Activated CD4-positive, alpha-beta memory T cell treated with anti-CD3 and anti-CD28 coated beads, Interleukin-2, amount 10 ng/mL, durations not matched to agents 7 days and 5 days (primary cell): ENCODE measurements around the gene APOBR. TPM values are rescaled to one million over a fixed set of nuclear protein-coding genes. Genes with fewer than 3 reads are reported as not detected.
"Not testable (repeated sequence)": the region's sequence is repeated elsewhere in the genome, so short reads cannot be mapped to it uniquely, and the experiment has no call there.

Source experiments
- CTCF ChIA-PET: fragments of 350-600 bp; sonication (Branson Sonifier 250); formaldehyde crosslinking; loops from one replicate; lab custom pipeline; 2021; ENCODE audit warnings: antibody characterized with exemption, inconsistent platforms; lab: Charles Lee
- POLR2A ChIA-PET: fragments of 350-600 bp; sonication (Branson Sonifier 250); formaldehyde crosslinking; loops from one replicate; lab custom pipeline; 2021; ENCODE audit warnings: antibody characterized with exemption; lab: Charles Lee
- DNase-seq: peaks from one replicate; pipeline ENCODE4 v3.0.0-alpha.2; 2020
- H3K27ac Mint-ChIP-seq: one replicate; pipeline ENCODE4 v1.8.0; 2021; ENCODE audit warnings: mild to moderate bottlenecking, mixed read lengths
- H3K27me3 Mint-ChIP-seq: one replicate; pipeline ENCODE4 v1.8.0; 2021; ENCODE audit warnings: mixed read lengths
- H3K36me3 Mint-ChIP-seq: one replicate; pipeline ENCODE4 v1.8.0; 2021; ENCODE audit warnings: low read depth, mixed read lengths
- H3K4me1 Mint-ChIP-seq: one replicate; pipeline ENCODE4 v1.8.0; 2021; ENCODE audit warnings: mixed read lengths
- H3K4me3 Mint-ChIP-seq: one replicate; pipeline ENCODE4 v1.8.0; 2021; ENCODE audit warnings: mild to moderate bottlenecking, mixed read lengths
- H3K9me3 Mint-ChIP-seq: one replicate; pipeline ENCODE4 v1.8.0; 2021; ENCODE audit warnings: mixed read lengths
- total RNA-seq, 2 experiments: library from RNA; stranded (reverse); gene quantifications; one replicate each; pipeline ENCODE4 v1.2.3, GENCODE V29; 2021

APOBR gene
- total RNA-seq, 2 experiments from 2014 or later: 20.9 TPM

DNA sequence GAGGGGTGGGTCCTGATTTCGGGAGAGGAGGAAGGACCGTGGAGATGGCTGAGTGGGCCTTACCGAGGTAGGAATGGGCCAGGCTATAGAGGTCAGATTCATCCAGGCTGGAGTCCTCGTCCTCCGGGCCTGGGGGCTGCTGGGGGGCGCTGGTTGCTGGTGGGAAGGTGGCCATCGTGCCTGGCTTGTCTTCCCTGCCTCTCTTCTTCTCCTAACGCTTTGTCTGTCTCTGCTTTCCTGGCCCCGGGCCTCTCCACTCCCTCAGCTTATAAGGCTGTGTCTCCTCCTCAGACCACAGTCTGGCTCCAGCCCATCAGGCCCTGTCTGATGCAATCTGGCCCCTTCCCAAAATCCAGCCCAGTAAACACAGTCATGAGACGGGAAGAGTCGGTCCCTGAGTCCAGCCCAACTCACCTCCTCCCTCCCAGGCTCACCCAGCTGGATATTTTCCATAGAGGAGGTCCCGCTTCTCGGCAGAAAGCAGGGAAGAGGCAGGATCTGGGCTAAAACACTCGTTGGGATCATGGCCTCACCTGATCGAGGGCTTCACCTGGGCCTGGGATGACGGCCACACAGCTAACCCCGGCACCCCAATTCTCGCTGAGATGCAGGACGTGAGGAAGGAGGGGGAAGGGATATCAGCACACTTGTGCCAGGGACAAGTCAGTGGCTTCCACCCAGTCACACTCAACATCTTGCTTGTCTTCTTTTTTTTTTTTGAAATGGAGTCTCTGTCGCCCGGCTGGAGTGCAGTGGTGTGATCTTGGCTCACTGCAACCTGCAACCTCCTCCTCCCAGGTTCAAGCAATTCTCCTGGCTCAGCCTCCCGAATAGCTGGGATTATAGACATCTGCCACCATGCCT is 44.5 kb downstream of the APOBR start, which contains the start of gene NUPR1:
Gene NUPR1, minus strand, starts transcription at position 242 of the 864 bp plus-strand sequence. Its CDS starts 67 bp downstream, at position 175.
- H3K27ac Mint-ChIP-seq: no peak within 1 kb of the TSS

DNA sequence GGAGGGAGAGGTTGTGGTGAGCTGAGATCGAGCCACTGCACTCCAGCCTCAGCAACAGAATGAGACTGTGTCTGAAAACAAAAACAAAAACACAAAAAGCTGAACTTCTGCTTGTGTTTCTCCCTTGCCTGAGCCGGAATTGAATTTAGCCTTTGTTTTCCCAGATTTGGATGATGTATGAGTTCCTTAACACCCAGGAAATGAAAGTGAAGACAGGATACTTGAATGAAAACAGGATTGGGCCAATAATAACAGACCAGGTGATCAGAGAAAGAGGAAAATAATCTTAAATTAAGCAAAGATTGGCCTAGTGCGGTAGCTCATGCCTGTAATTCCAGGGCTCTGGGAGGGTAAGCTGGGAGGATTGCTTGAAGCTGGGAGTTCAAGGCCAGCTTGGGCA is 45.9 kb downstream of the APOBR start:
- H3K9me3 Mint-ChIP-seq: no peaks in the 10 kb centered on the region
- no peaks in the 10 kb centered on the region for H3K27me3 Mint-ChIP-seq
- H3K27ac Mint-ChIP-seq: no peak overlapping the region
- POLR2A ChIA-PET: no interaction called here
- peaks cover 5% of the 10 kb centered on the region for H3K4me1 Mint-ChIP-seq
- CTCF ChIA-PET: interaction anchor here (1.1 kb wide), 2 partner anchors 9 to 263 kb away, joined by 3 to 4 read pairs; no protein-coding TSS in a partner anchor
- DNase-seq: no peak
- no peaks in the 10 kb centered on the region for H3K36me3 Mint-ChIP-seq
- no peak overlapping the region for H3K4me3 Mint-ChIP-seq

More for the DNA sequence above, 44.5 kb downstream of the APOBR start, which contains the start of gene NUPR1:
- Mint-ChIP-seq H3K9me3 (no peaks in the 10 kb centered on the region), H3K27me3 (no peaks in the 10 kb centered on the region), H3K36me3 (no peaks in the 10 kb centered on the region), H3K4me3 (no peak within 1 kb of the TSS), H3K4me1 (peaks cover 17% of the 10 kb centered on the region)
- DNase-seq: no peak
- ChIA-PET CTCF (interaction anchor here (1.1 kb wide), 1 partner anchor 262 kb away, joined by 3 read pairs; no protein-coding TSS in a partner anchor), POLR2A (no interaction called here)

DNA sequence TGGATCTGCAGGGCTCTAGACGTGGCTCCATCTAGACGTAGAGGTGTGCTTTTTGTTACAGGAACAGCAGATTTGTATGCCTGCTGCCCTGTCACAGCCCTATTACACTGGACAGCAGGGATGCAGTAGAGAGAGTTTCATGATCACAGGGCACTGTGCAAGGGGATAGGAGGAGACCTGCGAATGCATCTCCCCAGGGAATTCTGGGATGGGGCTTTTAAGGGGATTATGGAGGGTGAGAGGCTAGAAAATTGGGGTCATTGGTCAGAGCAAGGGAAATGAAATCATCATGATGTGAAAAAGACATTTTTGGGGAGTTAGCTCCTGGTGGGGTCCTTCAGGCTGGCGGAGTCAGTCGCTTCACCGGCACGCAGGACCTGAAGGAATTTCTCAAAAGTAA is 48.2 kb downstream of the APOBR start:
- ChIA-PET POLR2A (no interaction called here), CTCF (interaction anchor here (1.0 kb wide), 1 partner anchor 8 kb away, joined by 4 read pairs; no protein-coding TSS in a partner anchor)
- Mint-ChIP-seq H3K27ac (no peak overlapping the region), H3K4me1 (peaks cover 2% of the 10 kb centered on the region), H3K27me3 (no peaks in the 10 kb centered on the region), H3K9me3 (no peaks in the 10 kb centered on the region), H3K4me3 (no peak overlapping the region), H3K36me3 (no peaks in the 10 kb centered on the region)
- no peak for DNase-seq

DNA sequence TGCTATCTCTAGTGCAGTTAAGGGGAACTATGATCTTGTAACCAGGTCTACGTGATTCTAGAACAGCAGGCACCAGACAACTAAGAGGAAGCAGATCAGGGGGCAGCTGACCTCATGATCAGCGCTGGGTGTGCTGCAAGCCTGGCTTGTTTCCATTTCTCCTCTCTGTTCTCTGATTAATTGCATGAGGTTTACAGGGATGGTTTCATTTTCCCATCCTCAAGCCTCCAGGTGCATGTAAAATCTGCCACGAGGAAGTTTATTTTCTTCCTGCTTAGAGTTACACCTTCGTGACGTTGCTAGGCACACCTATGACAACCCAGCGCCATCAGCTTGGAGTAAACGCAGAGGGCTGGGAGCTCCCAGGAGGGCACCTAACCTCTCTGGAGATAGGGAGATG is 48.6 kb downstream of the APOBR start:
- ChIA-PET POLR2A (no interaction called here), CTCF (interaction anchor here (1.0 kb wide), 1 partner anchor 9 kb away, joined by 4 read pairs; no protein-coding TSS in a partner anchor)
- Mint-ChIP-seq H3K4me1 (peaks cover 2% of the 10 kb centered on the region), H3K4me3 (no peak overlapping the region), H3K27me3 (peaks cover 3% of the 10 kb centered on the region), H3K9me3 (no peaks in the 10 kb centered on the region), H3K27ac (no peak overlapping the region), H3K36me3 (no peaks in the 10 kb centered on the region)
- no peak for DNase-seq

DNA sequence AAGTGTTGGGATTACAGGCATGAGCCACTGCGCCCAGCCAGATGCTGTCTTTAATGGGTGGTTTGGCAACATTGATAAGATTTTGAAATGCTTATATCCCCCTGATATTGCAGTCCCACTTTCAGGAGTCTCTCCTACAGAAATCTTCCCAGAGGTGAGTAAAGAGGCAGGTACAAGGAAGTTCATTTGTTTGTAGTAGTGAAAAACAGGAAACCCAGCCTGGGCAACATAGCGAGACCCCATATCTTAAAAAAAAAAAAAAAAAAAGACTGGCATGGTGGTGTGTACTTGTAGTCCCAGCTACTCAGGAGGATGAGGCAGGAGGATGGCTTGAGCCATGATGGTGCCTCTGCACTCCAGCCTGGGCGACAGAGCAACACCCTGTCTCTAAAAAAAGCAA is 50.6 kb downstream of the APOBR start:
- Mint-ChIP-seq H3K27me3 (peaks cover 3% of the 10 kb centered on the region), H3K4me1 (peaks cover 5% of the 10 kb centered on the region), H3K36me3 (no peaks in the 10 kb centered on the region), H3K4me3 (no peak overlapping the region), H3K27ac (no peak overlapping the region), H3K9me3 (no peaks in the 10 kb centered on the region)
- ChIA-PET CTCF (no interaction called here), POLR2A (interaction anchor here (1.1 kb wide), 1 partner anchor 10 kb away, joined by 3 read pairs; no protein-coding TSS in a partner anchor)
- no peak for DNase-seq

DNA sequence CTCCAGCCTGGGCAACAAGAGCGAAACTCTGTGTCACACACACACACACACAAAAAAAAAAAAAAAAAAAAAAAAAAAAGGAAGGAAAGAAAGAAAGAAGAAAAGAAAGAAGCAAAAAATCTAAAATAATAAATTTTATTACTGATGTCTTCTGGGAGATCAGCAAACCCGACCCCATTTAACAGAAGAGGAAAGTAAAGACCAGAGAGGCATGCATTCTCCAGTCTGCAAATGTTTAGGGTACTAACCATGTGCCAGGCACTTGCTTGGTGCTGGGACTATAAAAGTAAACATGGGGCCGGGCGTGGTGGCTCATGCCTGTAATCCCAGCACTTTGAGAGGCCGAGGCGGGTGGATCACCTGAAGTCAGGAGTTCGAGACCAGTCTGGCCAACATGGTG is 51.5 kb downstream of the APOBR start:
- H3K9me3 Mint-ChIP-seq, POLR2A ChIA-PET, H3K4me3 Mint-ChIP-seq, H3K27me3 Mint-ChIP-seq, H3K27ac Mint-ChIP-seq, DNase-seq, H3K36me3 Mint-ChIP-seq, H3K4me1 Mint-ChIP-seq: not testable (repeated sequence)
- CTCF ChIA-PET: interaction anchor here (0.6 kb wide), 1 partner anchor 906 kb away, joined by 3 read pairs; no protein-coding TSS in a partner anchor

DNA sequence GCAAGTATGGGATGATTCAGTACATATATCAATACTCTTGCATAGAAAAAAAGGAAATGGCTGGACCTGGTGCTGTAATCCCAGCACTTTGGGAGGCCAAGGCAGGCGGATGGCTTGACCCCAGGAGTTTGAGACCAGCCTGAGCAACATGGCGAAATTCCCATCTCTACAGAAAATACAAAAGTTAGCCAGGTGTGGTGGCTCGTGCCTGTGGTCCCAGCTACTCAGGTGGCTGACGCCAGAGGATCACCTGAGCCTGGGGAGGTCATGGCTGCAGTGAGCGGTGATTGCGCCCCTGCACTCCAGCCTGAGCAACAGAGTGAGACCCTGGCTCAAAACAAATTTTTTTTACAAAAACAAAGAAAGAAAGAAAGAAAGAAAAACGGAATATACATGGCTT is 52.2 kb downstream of the APOBR start:
- Mint-ChIP-seq H3K4me1 (peaks cover 5% of the 10 kb centered on the region), H3K27ac (no peak overlapping the region), H3K4me3 (no peak overlapping the region), H3K27me3 (peaks cover 3% of the 10 kb centered on the region), H3K36me3 (no peaks in the 10 kb centered on the region), H3K9me3 (no peaks in the 10 kb centered on the region)
- POLR2A ChIA-PET: no interaction called here
- CTCF ChIA-PET: no interaction called here
- no peak for DNase-seq

DNA sequence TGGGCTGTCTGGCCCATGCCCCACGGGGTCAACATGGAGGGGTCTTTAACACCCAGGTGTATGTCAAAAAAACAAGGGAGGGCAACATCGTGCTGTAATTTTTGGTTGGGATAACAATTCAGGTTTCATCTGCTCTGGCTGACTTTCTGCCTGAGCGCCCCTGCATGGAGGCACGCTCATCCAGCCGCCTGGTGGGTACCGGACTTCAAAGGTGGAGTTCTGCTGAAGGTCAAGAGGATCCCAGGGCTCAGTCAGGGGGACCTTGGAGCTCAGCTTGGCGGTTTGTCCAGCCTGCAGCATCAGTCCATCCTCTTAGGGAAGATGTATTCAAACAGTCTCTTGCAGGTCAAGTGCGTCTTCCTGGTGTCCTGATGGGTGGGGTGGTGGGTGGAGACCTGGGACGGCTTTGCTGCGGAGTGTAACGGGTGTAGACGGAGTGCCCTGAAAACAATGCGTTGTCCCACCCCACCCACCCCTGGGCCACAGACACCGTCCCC is 53.9 kb downstream of the APOBR start:
- Mint-ChIP-seq H3K9me3 (no peaks in the 10 kb centered on the region), H3K27me3 (peaks cover 3% of the 10 kb centered on the region), H3K4me1 (peaks cover 6% of the 10 kb centered on the region), H3K4me3 (no peak overlapping the region), H3K27ac (no peak overlapping the region), H3K36me3 (no peaks in the 10 kb centered on the region)
- POLR2A ChIA-PET: no interaction called here
- no peak for DNase-seq
- CTCF ChIA-PET: no interaction called here

Other genes with a start within 250 kb of the APOBR start
- 1 to 10 TPM; 9.8 TPM for gene SBK1, start 202.1 kb upstream of the APOBR start, total RNA-seq
- 1 to 10 TPM in 1 of 2 experiments, under 1 TPM in 1; 0.60 to 1.5 TPM for gene NPIPB6, start 131.1 kb upstream of the APOBR start, total RNA-seq
- 10 to 100 TPM; 42.0 to 51.0 TPM for gene EIF3CL, start 90.8 kb upstream of the APOBR start, total RNA-seq
- under 1 TPM in 1 of 2 experiments, not detected in 1; 0.25 TPM for gene NPIPB7, start 22.3 kb upstream of the APOBR start, total RNA-seq
- gene CLN3, start 2.6 kb upstream of the APOBR start, total RNA-seq: 10 to 100 TPM; 42.9 to 45.4 TPM
- not detected for gene IL27, start 12.2 kb downstream of the APOBR start, total RNA-seq
- not detected for gene NUPR1, start 44.3 kb downstream of the APOBR start, total RNA-seq
- gene SGF29, start 59.3 kb downstream of the APOBR start, total RNA-seq: 10 to 100 TPM; 25.8 to 28.0 TPM
- gene SULT1A2, start 102.4 kb downstream of the APOBR start, total RNA-seq: under 1 TPM; 0.13 to 0.15 TPM
- 1 to 10 TPM; 5.5 to 6.2 TPM for gene SULT1A1, start 115.4 kb downstream of the APOBR start, total RNA-seq
- gene NPIPB8, start 143.4 kb downstream of the APOBR start, total RNA-seq: under 1 TPM in 1 of 2 experiments, not detected in 1; 0.30 TPM
- gene EIF3C, start 216.8 kb downstream of the APOBR start, total RNA-seq: 100 to 1,000 TPM; 415 to 434 TPM